TTC549 (cell line): Measurements from ENCODE around the gene PRDM1.

ENCODE experiments used
- FAIRE-seq: peaks from 2 replicates; lab custom pipeline; 2012; peaks lifted over from hg19 to GRCh38; lab: Jason Lieb, UNC

PRDM1 gene

DNA sequence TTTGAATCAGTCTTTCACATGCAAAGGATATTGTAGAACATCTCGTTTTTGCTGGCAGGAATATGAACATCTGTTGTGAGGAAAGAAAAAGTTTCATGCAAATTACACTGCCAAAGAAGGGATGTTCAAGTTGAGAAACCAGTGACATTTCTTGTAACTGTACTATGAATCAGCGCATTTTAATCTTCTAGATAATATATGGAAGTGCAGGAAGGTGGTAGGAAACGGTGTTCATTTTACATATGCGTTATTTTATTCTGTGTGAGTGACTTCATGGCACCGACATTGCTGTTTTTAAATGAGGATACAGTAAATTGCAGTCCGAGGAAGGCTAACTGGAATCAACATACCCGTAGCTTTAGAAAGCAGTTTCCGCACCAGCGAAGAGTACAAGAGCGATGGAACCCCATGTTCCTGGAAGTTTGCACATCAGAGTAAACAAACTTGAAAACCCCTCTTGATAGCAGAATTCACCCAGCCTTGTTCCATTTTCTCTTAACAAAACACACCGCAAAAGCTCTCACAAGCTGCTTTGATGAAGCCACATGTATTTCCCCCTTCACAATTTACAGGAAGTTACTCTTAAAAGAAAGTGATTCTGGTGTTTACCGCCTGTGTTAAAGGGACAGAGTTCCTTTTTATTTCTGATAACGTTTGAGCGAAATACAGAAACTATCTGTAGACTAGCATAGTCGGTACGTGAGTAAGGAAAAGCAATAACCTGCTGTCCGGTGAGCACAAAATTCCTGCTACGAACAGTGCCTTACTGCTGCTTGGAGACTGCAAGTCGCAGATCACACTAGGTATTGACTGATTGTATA is 11.5 kb downstream of the PRDM1 start:
- FAIRE-seq = no peak

DNA sequence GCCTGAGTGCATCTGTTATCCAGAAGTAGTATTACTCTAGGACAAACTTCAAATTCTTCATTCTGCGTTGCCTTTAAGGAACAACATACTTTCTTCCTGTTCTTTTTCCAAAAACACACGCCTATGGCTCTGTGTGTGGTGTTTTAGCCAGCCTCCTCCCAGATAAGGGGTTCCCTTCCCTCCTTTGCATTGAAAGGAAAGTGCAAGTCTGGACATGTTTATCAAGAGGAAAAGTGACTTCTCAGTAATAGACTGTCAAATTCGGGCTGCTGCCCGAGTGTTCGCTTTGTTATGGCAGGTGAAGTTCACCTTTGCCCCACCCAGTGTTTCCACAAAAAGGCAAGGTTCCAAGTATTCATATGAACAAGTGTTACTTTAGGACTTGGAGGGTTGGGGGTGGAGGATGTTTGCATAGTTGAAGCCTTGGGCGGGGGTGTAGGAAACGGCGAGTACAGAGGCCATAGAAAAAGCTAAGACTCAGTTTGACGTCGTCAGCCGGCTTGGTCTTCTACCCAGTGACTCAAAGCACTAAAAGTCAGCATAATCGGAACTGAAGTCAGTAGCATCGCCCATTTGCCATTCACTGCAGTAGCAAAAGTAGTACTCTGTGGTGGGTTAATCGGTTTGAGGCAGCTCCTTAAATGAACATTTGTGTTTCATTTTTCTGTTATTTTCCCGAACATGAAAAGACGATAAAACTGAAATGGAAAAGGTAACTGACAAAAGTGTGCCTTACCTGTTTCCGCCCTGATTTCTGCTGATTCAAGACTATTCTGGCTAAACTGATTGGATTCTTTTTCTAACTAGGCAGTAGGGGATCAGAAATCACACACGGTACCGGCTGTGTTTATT is 12.5 kb downstream of the PRDM1 start:
- no peak for FAIRE-seq

DNA sequence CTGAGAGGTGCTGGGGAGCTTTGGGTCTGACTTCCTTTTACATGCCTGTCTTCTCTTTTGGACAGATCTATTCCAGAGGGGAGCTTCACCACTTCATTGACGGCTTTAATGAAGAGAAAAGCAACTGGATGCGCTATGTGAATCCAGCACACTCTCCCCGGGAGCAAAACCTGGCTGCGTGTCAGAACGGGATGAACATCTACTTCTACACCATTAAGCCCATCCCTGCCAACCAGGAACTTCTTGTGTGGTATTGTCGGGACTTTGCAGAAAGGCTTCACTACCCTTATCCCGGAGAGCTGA is 13.1 kb downstream of the PRDM1 start:
- FAIRE-seq = no peak

DNA sequence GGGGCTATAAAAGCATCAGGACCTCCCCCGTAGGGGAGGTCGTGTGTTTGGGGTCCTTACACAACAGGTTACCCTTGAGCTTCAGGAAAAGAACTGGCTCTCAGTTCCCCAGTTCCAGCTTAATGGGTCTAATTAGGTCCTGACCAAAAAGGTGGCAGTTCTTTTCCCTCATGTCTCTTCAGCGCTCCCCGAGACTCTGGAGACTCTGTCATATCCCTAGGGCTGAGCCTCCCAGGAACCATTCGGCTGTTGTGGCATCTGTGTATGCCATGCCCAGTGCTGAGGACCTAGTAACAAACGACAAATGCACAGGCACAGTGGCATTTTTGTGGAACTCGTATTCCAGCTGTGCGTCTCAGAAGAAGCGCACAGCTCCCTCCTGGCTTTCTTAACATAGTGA is 14.6 kb downstream of the PRDM1 start:
- FAIRE-seq = no peak

DNA sequence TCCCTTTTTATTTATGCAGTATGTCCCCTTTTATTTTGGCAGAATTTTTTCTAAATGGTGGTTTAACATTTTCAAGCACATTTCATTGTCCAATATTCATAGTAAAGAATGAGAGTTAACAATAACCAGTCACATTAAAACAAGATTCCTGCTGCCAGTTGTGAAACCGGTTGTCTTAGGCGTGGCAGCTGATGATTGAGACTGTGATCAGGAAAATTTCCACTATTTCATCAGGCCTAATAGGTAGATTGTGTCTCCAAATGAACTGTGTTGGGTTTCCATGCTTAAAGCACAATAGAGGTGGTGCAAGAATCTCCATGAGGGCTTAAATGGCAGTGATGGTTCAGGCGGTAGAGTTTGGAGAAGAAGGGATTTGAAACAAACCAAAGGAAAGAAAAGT is 15.3 kb downstream of the PRDM1 start:
- no peak for FAIRE-seq

DNA sequence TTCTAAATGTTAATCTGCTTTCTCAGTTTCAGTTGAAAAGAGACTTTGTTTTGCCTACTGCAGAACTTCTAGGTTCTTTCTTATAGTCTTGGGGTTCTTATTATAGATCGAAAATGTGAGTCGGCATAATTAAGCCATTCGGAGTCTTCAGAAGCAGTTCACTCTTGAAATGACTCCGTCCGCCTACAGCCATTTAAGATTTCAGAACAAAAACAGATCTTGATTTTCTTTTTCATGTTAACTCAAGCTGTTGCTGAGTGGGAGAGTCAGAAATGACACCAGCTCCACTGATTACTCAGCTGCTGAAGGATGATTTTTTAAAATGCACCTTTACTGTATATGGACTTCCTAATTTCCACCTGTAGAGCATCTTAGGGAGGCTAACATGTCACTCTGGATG is 15.9 kb downstream of the PRDM1 start:
- FAIRE-seq = no peak

DNA sequence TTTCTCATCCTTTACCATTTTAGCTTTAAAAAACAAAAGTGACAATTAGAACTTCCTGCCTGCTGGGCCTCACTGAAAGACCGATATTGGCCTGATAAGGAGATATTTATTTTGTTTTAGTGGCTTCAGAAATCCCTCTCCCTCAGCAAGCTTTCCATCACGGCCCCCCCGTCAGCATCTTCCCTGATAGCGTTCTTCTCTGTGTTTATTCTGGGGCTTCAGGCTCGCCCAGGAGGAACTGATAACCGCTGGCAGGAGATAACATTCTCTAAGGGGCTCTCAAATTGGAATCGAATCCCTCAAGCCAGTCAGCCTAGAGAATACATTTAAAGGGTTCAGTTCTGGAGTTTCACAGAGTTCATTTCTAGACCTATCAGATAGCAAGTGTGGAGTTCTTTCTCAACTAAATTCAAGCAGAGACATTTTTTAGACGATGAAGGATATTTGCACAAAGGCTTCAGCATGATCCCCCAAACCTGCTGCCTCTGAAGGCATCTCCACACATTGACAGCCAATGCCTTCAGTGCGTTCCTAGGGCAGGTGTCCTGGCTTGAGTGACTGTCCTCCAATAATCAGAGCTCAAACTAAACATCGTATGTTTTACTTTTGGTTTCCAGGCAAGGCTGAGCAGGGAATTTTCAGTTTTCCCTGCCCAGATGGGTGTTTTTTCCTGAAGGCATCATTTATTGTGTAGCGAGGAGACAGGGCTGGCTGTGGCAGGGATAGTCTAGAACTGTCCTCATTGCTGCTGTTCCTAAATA is 17.0 kb downstream of the PRDM1 start:
- FAIRE-seq = no peak

DNA sequence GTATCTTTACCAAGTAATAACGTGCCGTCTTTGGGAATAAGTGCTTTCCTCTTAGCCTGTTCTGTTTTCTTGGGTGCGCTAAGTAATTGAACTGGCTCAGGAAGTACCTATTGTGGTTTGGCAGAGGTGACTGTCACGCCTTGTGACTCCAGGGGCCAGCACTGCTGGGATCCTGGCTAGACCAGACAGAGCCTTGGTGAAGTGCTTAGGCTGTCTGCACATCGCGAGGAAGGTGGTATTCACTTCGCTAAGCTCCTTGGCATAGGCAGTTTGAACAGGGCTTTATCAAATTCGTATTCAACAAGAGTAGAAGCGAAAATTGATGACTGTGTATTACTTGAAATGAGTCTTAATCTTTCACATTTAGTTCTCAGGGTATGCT is 17.6 kb downstream of the PRDM1 start:
- no peak for FAIRE-seq

DNA sequence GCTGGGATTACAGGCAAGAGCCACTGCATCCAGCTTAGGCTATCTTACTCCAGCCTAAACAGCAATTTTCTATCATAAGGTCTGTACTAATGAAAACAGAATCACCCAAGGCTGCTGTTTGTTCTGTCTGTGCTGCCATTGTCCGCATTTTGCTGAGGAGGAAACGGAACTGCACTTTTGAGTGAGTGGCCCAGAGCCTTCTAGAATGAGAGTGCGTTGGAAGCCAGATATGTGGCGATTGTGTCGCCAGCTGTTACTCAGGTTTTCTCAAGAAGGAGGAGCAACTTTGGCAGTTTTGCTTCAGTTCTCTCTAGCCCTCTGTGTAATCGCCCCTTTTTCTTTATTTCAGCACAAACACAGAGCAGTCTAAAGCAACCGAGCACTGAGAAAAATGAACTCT is 18.3 kb downstream of the PRDM1 start:
- no peak for FAIRE-seq

DNA sequence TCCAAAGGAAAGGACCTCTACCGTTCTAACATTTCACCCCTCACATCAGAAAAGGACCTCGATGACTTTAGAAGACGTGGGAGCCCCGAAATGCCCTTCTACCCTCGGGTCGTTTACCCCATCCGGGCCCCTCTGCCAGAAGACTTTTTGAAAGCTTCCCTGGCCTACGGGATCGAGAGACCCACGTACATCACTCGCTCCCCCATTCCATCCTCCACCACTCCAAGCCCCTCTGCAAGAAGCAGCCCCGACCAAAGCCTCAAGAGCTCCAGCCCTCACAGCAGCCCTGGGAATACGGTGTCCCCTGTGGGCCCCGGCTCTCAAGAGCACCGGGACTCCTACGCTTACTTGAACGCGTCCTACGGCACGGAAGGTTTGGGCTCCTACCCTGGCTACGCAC is 18.8 kb downstream of the PRDM1 start:
- no peak for FAIRE-seq

DNA sequence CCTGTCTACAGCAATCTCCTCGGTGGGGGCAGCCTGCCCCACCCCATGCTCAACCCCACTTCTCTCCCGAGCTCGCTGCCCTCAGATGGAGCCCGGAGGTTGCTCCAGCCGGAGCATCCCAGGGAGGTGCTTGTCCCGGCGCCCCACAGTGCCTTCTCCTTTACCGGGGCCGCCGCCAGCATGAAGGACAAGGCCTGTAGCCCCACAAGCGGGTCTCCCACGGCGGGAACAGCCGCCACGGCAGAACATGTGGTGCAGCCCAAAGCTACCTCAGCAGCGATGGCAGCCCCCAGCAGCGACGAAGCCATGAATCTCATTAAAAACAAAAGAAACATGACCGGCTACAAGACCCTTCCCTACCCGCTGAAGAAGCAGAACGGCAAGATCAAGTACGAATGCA is 19.4 kb downstream of the PRDM1 start:
- no peak for FAIRE-seq

DNA sequence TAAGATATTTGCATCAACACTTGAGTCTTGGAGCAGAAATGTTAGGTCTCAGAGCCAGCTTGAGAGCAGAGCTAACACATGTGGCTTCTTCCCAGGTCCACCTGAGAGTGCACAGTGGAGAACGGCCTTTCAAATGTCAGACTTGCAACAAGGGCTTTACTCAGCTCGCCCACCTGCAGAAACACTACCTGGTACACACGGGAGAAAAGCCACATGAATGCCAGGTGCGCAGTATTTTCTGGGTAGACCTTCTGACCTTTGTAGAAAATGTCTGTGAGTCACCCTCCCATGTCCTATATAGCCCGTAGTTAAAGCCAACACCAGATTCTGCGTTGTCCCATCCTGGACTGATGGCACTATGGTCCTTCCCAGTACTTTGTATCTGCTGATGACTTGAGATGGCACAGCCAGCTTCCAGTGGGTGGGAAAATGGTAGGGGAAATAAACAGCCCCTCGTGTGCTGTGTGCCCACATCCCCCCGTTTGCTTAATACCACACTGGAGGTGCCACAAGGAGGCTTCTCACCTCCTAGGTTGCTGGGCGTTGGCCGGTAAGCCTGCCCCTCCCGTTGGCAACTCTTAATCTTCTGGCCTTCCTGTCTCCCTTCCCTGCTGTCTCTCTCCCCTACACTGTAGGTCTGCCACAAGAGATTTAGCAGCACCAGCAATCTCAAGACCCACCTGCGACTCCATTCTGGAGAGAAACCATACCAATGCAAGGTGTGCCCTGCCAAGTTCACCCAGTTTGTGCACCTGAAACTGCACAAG is 20.3 kb downstream of the PRDM1 start:
- FAIRE-seq = no peak

DNA sequence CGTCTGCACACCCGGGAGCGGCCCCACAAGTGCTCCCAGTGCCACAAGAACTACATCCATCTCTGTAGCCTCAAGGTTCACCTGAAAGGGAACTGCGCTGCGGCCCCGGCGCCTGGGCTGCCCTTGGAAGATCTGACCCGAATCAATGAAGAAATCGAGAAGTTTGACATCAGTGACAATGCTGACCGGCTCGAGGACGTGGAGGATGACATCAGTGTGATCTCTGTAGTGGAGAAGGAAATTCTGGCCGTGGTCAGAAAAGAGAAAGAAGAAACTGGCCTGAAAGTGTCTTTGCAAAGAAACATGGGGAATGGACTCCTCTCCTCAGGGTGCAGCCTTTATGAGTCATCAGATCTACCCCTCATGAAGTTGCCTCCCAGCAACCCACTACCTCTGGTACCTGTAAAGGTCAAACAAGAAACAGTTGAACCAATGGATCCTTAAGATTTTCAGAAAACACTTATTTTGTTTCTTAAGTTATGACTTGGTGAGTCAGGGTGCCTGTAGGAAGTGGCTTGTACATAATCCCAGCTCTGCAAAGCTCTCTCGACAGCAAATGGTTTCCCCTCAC is 21.0 kb downstream of the PRDM1 start:
- FAIRE-seq = no peak

DNA sequence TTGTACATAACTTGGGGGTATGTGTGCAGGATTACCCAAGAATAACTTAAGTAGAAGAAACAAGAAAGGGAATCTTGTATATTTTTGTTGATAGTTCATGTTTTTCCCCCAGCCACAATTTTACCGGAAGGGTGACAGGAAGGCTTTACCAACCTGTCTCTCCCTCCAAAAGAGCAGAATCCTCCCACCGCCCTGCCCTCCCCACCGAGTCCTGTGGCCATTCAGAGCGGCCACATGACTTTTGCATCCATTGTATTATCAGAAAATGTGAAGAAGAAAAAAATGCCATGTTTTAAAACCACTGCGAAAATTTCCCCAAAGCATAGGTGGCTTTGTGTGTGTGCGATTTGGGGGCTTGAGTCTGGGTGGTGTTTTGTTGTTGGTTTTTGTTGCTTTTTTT is 22.0 kb downstream of the PRDM1 start:
- FAIRE-seq = no peak

DNA sequence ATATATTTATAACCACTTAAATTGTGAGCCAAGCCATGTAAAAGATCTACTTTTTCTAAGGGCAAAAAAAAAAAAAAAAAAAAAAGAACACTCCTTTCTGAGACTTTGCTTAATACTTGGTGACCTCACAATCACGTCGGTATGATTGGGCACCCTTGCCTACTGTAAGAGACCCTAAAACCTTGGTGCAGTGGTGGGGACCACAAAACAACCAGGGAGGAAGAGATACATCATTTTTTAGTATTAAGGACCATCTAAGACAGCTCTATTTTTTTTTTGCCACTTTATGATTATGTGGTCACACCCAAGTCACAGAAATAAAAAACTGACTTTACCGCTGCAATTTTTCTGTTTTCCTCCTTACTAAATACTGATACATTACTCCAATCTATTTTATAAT is 22.9 kb downstream of the PRDM1 start:
- no peak for FAIRE-seq

DNA sequence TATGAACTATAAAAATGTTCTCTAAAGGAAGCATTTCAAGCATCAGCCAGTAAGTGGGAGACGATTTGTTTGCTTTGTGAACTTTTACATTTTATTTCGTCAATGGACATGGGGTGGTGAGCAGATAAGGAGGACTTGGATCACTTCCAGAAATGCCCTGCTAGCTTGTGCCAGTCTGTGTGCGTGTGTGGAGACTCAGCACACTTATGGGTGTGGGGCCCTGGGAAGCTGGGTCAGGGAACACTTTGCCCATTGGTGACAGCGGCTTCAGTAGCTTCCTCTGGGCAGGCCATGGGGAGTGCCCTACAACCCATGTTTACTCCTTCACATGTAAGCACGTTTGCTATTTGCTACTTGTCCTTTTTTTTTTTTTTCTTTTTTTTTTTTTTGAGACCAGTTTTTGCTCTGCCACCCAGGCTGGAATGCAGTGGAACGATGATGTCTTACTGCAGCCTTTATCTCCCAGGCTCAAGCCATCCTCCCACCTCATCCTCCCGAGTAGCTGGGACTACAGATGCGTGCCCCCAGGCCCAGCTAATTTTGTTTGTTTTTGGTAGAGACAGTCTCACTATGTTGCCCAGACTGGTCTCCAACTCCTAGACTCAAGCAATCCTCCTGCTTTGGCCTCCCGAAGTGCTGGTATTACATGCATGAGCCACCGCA is 24.2 kb downstream of the PRDM1 start:
- FAIRE-seq = no peak

DNA sequence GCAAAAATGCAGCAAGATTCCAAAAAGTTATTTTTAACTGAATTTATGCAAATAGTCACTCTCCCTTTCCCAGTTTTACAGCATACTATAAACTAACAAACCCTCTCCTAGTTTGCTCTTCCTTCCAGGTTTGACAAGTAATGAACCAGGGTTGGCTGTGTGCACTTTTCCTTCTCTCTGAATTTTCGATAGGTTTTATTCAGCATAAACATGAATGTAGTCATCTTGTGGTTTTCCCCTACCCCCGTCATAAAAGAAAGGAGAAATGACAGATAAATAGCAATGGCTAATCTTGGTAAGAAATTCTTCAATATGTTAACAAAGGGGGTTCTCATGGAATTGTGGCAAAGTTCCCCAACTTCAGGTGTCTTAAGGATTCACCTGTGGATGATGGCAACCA is 26.3 kb downstream of the PRDM1 start:
- FAIRE-seq = no peak

DNA sequence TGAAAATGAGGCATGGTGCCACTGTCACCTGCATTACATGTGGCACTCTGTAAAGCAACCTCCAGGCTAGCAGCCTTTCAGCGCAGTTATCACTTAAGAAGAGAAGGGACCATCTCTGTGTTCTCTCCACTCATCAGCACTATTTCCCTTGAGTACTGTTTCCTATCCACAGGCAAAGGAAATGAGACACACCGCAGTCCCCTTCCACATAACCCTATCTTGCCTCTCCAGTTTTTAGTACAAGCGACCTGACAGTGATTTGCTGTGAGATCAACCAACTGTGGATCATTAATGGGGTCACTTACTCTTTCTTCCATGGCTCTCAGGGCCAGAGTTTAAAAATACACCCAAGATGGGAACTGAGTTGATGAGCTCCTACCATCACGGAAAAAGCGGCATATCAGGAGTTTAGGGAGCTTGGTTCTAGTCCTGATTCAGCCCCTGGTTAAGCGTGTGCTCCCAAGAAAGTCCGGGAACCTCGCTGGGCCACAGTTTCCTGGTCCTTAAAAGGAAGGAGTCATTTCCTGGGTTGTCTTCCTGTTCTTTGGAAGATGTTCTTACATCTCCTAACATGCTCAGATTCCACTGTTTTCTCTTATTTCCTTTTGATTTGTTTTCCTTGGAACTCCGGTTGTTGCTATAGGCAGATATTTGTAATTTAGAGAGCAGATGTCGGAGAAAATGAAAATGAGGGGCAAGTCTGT is 27.3 kb downstream of the PRDM1 start:
- no peak for FAIRE-seq

DNA sequence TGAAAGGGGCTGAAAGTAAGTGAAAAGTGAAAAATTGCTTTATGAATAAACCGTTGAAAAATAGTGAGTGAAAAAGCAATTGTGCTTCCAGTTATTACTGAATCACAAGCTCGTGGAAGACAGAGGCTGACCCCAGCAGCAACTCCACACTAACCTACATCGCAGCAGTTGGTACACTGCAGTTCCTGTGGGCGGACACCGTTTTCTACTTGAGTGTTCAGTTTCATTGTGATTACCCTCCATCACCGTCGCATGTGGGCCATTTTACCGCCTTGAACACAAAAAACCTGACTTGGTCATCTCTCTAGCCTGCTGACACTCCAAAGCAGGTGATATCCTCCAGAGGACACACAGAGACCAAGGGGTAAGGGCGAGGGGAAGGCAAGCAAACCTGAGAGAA is 28.4 kb downstream of the PRDM1 start:
- no peak for FAIRE-seq

DNA sequence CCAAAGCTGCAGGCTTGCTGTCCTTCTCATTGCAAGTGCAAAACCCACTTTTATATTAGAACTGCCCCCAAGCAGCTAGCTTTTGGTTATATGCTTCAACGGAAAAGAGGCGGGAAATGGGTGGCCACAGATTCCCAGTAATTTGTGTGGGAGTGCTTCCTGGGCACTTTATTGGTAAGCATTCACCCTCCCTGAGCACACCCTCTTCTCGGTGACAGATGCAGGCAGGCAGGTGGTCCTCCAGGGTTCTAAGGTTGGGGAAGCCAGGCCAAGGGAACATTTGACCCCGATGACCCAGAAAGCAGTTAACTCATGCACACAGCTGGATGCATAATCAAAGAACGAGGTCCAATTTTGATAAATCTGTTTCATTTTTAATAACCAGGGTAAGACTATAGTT is 29.1 kb downstream of the PRDM1 start:
- FAIRE-seq = no peak
